A549 (cell line): ENCODE measurements around the gene TRIM54.

Source experiments
- CTCF ChIP-seq: fragments of >200 bp; sonication (Bioruptor Twin); formaldehyde crosslinking; IDR thresholded peaks from 3 replicates; pipeline ENCODE4 v1.5.1; 2016
- EP300 ChIP-seq, 2 experiments: fragments of >200 bp; sonication (Bioruptor Twin); formaldehyde crosslinking; IDR thresholded peaks; 2 replicates in 1 of 2; 3 replicates in 1 of 2; pipeline ENCODE4 v1.6.1; 2016 to 2017
- HEYL ChIP-seq: fragments of 250-450 bp; sonication (Bioruptor Pico); IDR thresholded peaks from 2 replicates; pipeline ENCODE4 v1.8.0; 2021; ENCODE audit warnings: mild to moderate bottlenecking, moderate library complexity
- MAFK ChIP-seq: fragments of 450-650 bp; IDR thresholded peaks from 2 replicates; pipeline ENCODE4 v1.6.1; 2014; ENCODE audit not compliant: partially characterized antibody
- PBX3 ChIP-seq: IDR thresholded peaks from 2 replicates; pipeline ENCODE4 v1.6.1; 2012

GRCh38 chr2:27255660-27256059 lies 26.6 kb upstream of the TRIM54 start:
- no peak for TF ChIP-seq CTCF
- no peak for TF ChIP-seq PBX3
- TF ChIP-seq EP300 (IDR thresholded peaks at IDR 0.05), result no peak
- TF ChIP-seq MAFK, result no peak
- TF ChIP-seq HEYL (CRISPR knock-in tag), result no peak
